ENCODE data around the gene TRIM39. TPM values are rescaled to one million over a fixed set of nuclear protein-coding genes. Genes with fewer than 3 reads are reported as not detected.
A peak's percentile ranks its signal among the peaks of the same experiment; 100 is the strongest.
"Not testable (repeated sequence)": the region's sequence is repeated elsewhere in the genome, so short reads cannot be mapped to it uniquely, and the experiment has no call there.

Gene TRIM39
- 19.2 TPM for polyA plus RNA-seq (2013, experiment 1 of 2)
- polyA plus RNA-seq (2013, experiment 2 of 2), result 20.3 TPM

GRCh38 chr6:30326526-30327231 lies at the start of gene TRIM39:
TSS of gene TRIM39 (plus strand) at chr6:30326927. CDS start at chr6:30329318, 2,391 bp downstream.
- no peak within 1 kb of the TSS for H4K5ac ChIP-seq (ENCODE audit: low read length)
- H3K4me1 ChIP-seq (ENCODE audit: control insufficient read depth, low read depth, low read length), result peaks cover 2% of the 10 kb centered on the region
- peak within 1 kb of the TSS; percentile 95 for H3K4me3 ChIP-seq (ENCODE audit: low read length)
- H4K8ac ChIP-seq (ENCODE audit: low read depth, low read length), result no peak within 1 kb of the TSS
- no peak within 1 kb of the TSS for H2BK120ac ChIP-seq (ENCODE audit: low read depth, low read length)
- H2AK5ac ChIP-seq (ENCODE audit: low read length), result no peak within 1 kb of the TSS
- H3K18ac ChIP-seq (ENCODE audit: low read length), result peak within 1 kb of the TSS; percentile 81
- H3K4me2 ChIP-seq (ENCODE audit: low read length), result peak within 1 kb of the TSS; percentile 74
- H3K4ac ChIP-seq (ENCODE audit: low read depth, low read length), result peak within 1 kb of the TSS; percentile 87
- H3K27ac ChIP-seq (ENCODE audit: low read depth, low read length), result peak within 1 kb of the TSS; percentile 91
- no peaks in the 10 kb centered on the region for H3K27me3 ChIP-seq (ENCODE audit: insufficient read depth, low read length, poor library complexity)
- H2BK15ac ChIP-seq (replicated peaks; ENCODE audit: low read depth), result no peak within 1 kb of the TSS
- no CpG with 5 or more reads among the region's 90 CpGs for WGBS (ENCODE audit: extremely low coverage, insufficient coverage, low lambda C conversion rate)
- peak within 1 kb of the TSS; percentile 90 for H3K9ac ChIP-seq (ENCODE audit: low read length)
- peak within 1 kb of the TSS; percentile 88 for H2BK5ac ChIP-seq (ENCODE audit: low read length)
- peaks cover 7% of the 10 kb centered on the region for H3K79me1 ChIP-seq (ENCODE audit: low read length)
- H3K23ac ChIP-seq (ENCODE audit: low read length), result no peak within 1 kb of the TSS
- H3K36me3 ChIP-seq (ENCODE audit: control insufficient read depth, insufficient read depth, low read length), result no peaks in the 10 kb centered on the region
- peak; percentile 86 for DNase-seq
- peak within 1 kb of the TSS; percentile 99 for H3K56ac ChIP-seq (ENCODE audit: low read length)
- peaks cover 33% of the 10 kb centered on the region for H3K79me2 ChIP-seq (ENCODE audit: control insufficient read depth, insufficient read depth, low read length)

- H3K4ac ChIP-seq (ENCODE audit: low read depth, low read length); H2AK5ac ChIP-seq (ENCODE audit: low read length); H3K4me2 ChIP-seq (ENCODE audit: low read length); H3K36me3 ChIP-seq (ENCODE audit: control insufficient read depth, insufficient read depth, low read length); H3K56ac ChIP-seq (ENCODE audit: low read length); DNase-seq; H3K9ac ChIP-seq (ENCODE audit: low read length); H4K5ac ChIP-seq (ENCODE audit: low read length); H3K18ac ChIP-seq (ENCODE audit: low read length); H2BK15ac ChIP-seq (replicated peaks; ENCODE audit: low read depth); H3K4me3 ChIP-seq (ENCODE audit: low read length); H3K79me2 ChIP-seq (ENCODE audit: control insufficient read depth, insufficient read depth, low read length); H3K27ac ChIP-seq (ENCODE audit: low read depth, low read length); H3K27me3 ChIP-seq (ENCODE audit: insufficient read depth, low read length, poor library complexity); H3K79me1 ChIP-seq (ENCODE audit: low read length); H2BK5ac ChIP-seq (ENCODE audit: low read length); H4K8ac ChIP-seq (ENCODE audit: low read depth, low read length); H2BK120ac ChIP-seq (ENCODE audit: low read depth, low read length); H3K23ac ChIP-seq (ENCODE audit: low read length); H3K4me1 ChIP-seq (ENCODE audit: control insufficient read depth, low read depth, low read length): not testable (repeated sequence)
- no CpG with 5 or more reads among the region's 1 CpG for WGBS (ENCODE audit: extremely low coverage, insufficient coverage, low lambda C conversion rate)
These were observed 45.7 kb upstream of the TRIM39 start for GRCh38 chr6:30280988-30281387.

GRCh38 chr6:30282522-30282921 lies 44.2 kb upstream of the TRIM39 start:
- Histone ChIP-seq H3K9ac (ENCODE audit: low read length) (no peak overlapping the region), H3K4me1 (ENCODE audit: control insufficient read depth, low read depth, low read length) (no peaks in the 10 kb centered on the region), H3K36me3 (ENCODE audit: control insufficient read depth, insufficient read depth, low read length) (no peaks in the 10 kb centered on the region), H3K4me2 (ENCODE audit: low read length) (no peak overlapping the region), H3K4me3 (ENCODE audit: low read length) (no peak overlapping the region), H3K27me3 (ENCODE audit: insufficient read depth, low read length, poor library complexity) (no peaks in the 10 kb centered on the region), H3K79me1 (ENCODE audit: low read length) (no peaks in the 10 kb centered on the region), H3K56ac (ENCODE audit: low read length) (no peak overlapping the region), H2BK120ac (ENCODE audit: low read depth, low read length) (no peak overlapping the region), H2BK15ac (replicated peaks; ENCODE audit: low read depth) (no peak overlapping the region), H3K23ac (ENCODE audit: low read length) (no peak overlapping the region), H3K18ac (ENCODE audit: low read length) (no peak overlapping the region), H2BK5ac (ENCODE audit: low read length) (no peak overlapping the region), H3K79me2 (ENCODE audit: control insufficient read depth, insufficient read depth, low read length) (no peaks in the 10 kb centered on the region), H3K4ac (ENCODE audit: low read depth, low read length) (no peak overlapping the region), H4K8ac (ENCODE audit: low read depth, low read length) (no peak overlapping the region), H4K5ac (ENCODE audit: low read length) (no peak overlapping the region), H3K27ac (ENCODE audit: low read depth, low read length) (no peak overlapping the region), H2AK5ac (ENCODE audit: low read length) (no peak overlapping the region)
- no peak for DNase-seq
- no CpG with 5 or more reads among the region's 2 CpGs for WGBS (ENCODE audit: extremely low coverage, insufficient coverage, low lambda C conversion rate)

- no CpG with 5 or more reads among the region's 1 CpG for WGBS (ENCODE audit: extremely low coverage, insufficient coverage, low lambda C conversion rate)
- Histone ChIP-seq H3K27ac (ENCODE audit: low read depth, low read length) (no peak overlapping the region), H3K79me1 (ENCODE audit: low read length) (no peaks in the 10 kb centered on the region), H3K27me3 (ENCODE audit: insufficient read depth, low read length, poor library complexity) (no peaks in the 10 kb centered on the region), H3K36me3 (ENCODE audit: control insufficient read depth, insufficient read depth, low read length) (no peaks in the 10 kb centered on the region), H2AK5ac (ENCODE audit: low read length) (no peak overlapping the region), H3K4me1 (ENCODE audit: control insufficient read depth, low read depth, low read length) (no peaks in the 10 kb centered on the region), H3K79me2 (ENCODE audit: control insufficient read depth, insufficient read depth, low read length) (no peaks in the 10 kb centered on the region), H3K4me2 (ENCODE audit: low read length) (no peak overlapping the region), H3K4me3 (ENCODE audit: low read length) (no peak overlapping the region), H3K9ac (ENCODE audit: low read length) (no peak overlapping the region), H4K5ac (ENCODE audit: low read length) (no peak overlapping the region), H3K23ac (ENCODE audit: low read length) (no peak overlapping the region), H2BK120ac (ENCODE audit: low read depth, low read length) (no peak overlapping the region), H3K56ac (ENCODE audit: low read length) (no peak overlapping the region), H2BK15ac (replicated peaks; ENCODE audit: low read depth) (no peak overlapping the region), H3K18ac (ENCODE audit: low read length) (no peak overlapping the region), H4K8ac (ENCODE audit: low read depth, low read length) (no peak overlapping the region), H3K4ac (ENCODE audit: low read depth, low read length) (no peak overlapping the region), H2BK5ac (ENCODE audit: low read length) (no peak overlapping the region)
- DNase-seq, result peak; percentile 53
These were observed 43.0 kb upstream of the TRIM39 start for GRCh38 chr6:30283761-30284160.

- Histone ChIP-seq H3K9ac (ENCODE audit: low read length) (no peak overlapping the region), H3K4me1 (ENCODE audit: control insufficient read depth, low read depth, low read length) (no peaks in the 10 kb centered on the region), H3K4me2 (ENCODE audit: low read length) (no peak overlapping the region), H3K27ac (ENCODE audit: low read depth, low read length) (no peak overlapping the region), H2BK120ac (ENCODE audit: low read depth, low read length) (no peak overlapping the region), H3K27me3 (ENCODE audit: insufficient read depth, low read length, poor library complexity) (no peaks in the 10 kb centered on the region), H3K79me2 (ENCODE audit: control insufficient read depth, insufficient read depth, low read length) (no peaks in the 10 kb centered on the region), H4K5ac (ENCODE audit: low read length) (no peak overlapping the region), H2BK15ac (replicated peaks; ENCODE audit: low read depth) (no peak overlapping the region), H3K36me3 (ENCODE audit: control insufficient read depth, insufficient read depth, low read length) (peaks cover 6% of the 10 kb centered on the region), H3K4me3 (ENCODE audit: low read length) (no peak overlapping the region), H3K18ac (ENCODE audit: low read length) (no peak overlapping the region), H3K23ac (ENCODE audit: low read length) (no peak overlapping the region), H3K79me1 (ENCODE audit: low read length) (no peaks in the 10 kb centered on the region), H4K8ac (ENCODE audit: low read depth, low read length) (no peak overlapping the region), H3K4ac (ENCODE audit: low read depth, low read length) (no peak overlapping the region), H2AK5ac (ENCODE audit: low read length) (no peak overlapping the region), H3K56ac (ENCODE audit: low read length) (no peak overlapping the region), H2BK5ac (ENCODE audit: low read length) (no peak overlapping the region)
- DNase-seq, result no peak
- no CpG with 5 or more reads among the region's 1 CpG for WGBS (ENCODE audit: extremely low coverage, insufficient coverage, low lambda C conversion rate)
These were observed 39.6 kb upstream of the TRIM39 start for GRCh38 chr6:30287139-30287538.

- no peak for DNase-seq
- Histone ChIP-seq H3K79me1 (ENCODE audit: low read length) (no peaks in the 10 kb centered on the region), H3K4ac (ENCODE audit: low read depth, low read length) (no peak overlapping the region), H3K18ac (ENCODE audit: low read length) (no peak overlapping the region), H4K5ac (ENCODE audit: low read length) (no peak overlapping the region), H3K56ac (ENCODE audit: low read length) (no peak overlapping the region), H2BK15ac (replicated peaks; ENCODE audit: low read depth) (no peak overlapping the region), H2BK5ac (ENCODE audit: low read length) (no peak overlapping the region), H2BK120ac (ENCODE audit: low read depth, low read length) (no peak overlapping the region), H3K4me1 (ENCODE audit: control insufficient read depth, low read depth, low read length) (no peaks in the 10 kb centered on the region), H3K9ac (ENCODE audit: low read length) (no peak overlapping the region), H3K27me3 (ENCODE audit: insufficient read depth, low read length, poor library complexity) (no peaks in the 10 kb centered on the region), H2AK5ac (ENCODE audit: low read length) (no peak overlapping the region), H3K23ac (ENCODE audit: low read length) (no peak overlapping the region), H3K4me2 (ENCODE audit: low read length) (no peak overlapping the region), H4K8ac (ENCODE audit: low read depth, low read length) (no peak overlapping the region), H3K4me3 (ENCODE audit: low read length) (no peak overlapping the region), H3K36me3 (ENCODE audit: control insufficient read depth, insufficient read depth, low read length) (peaks cover 17% of the 10 kb centered on the region), H3K79me2 (ENCODE audit: control insufficient read depth, insufficient read depth, low read length) (no peaks in the 10 kb centered on the region), H3K27ac (ENCODE audit: low read depth, low read length) (no peak overlapping the region)
- WGBS (ENCODE audit: extremely low coverage, insufficient coverage, low lambda C conversion rate), result no CpG with 5 or more reads among the region's 2 CpGs
These were observed 30.9 kb upstream of the TRIM39 start for GRCh38 chr6:30295837-30296236.

Measured in mesendoderm (in vitro differentiated cells).